A549 (cell line): ENCODE data around the gene CIBAR2. TPM values are rescaled to one million over a fixed set of nuclear protein-coding genes. Genes with fewer than 3 reads are reported as not detected.

ENCODE experiments used
- ATOH8 ChIP-seq: fragments of 250-450 bp; sonication (Bioruptor Pico); IDR thresholded peaks from 2 replicates; pipeline ENCODE4 v1.5.0; 2020; ENCODE audit warnings: low read depth, mild to moderate bottlenecking, moderate library complexity
- CBX2 ChIP-seq: fragments of 200-600 bp; sonication (generic); IDR thresholded peaks from 2 replicates; pipeline ENCODE4 v1.6.1; 2016; ENCODE audit warnings: low read depth, mild to moderate bottlenecking, borderline replicate concordance
- CBX8 ChIP-seq: fragments of 200-600 bp; sonication (generic); IDR thresholded peaks from 2 replicates; pipeline ENCODE4 v1.6.1; 2016
- CEBPB ChIP-seq, 2 experiments: fragments of >200 bp in 1 of 2; sonication (Bioruptor Twin) in 1 of 2; formaldehyde crosslinking in 1 of 2; IDR thresholded peaks; 2 replicates each; pipeline ENCODE4 v1.6.1; 2012 to 2016
- CHD2 ChIP-seq: fragments of 150-350 bp; IDR thresholded peaks from 2 replicates; pipeline ENCODE4 v1.6.1; 2014; ENCODE audit warnings: low read length; ENCODE audit not compliant: partially characterized antibody
- CTCF ChIP-seq: fragments of >200 bp; sonication (Bioruptor Twin); formaldehyde crosslinking; IDR thresholded peaks from 3 replicates; pipeline ENCODE4 v1.5.1; 2016
- EHF ChIP-seq: fragments of 250-450 bp; sonication (Bioruptor Pico); IDR thresholded peaks from 2 replicates; pipeline ENCODE4 v1.5.0; 2020; ENCODE audit warnings: mild to moderate bottlenecking
- EHMT2 ChIP-seq: fragments of 200-600 bp; sonication (generic); IDR thresholded peaks from 2 replicates; pipeline ENCODE4 v1.6.1; 2016; ENCODE audit warnings: antibody characterized with exemption, low read depth, mild to moderate bottlenecking, moderate library complexity
- EP300 ChIP-seq, 2 experiments: fragments of >200 bp; sonication (Bioruptor Twin); formaldehyde crosslinking; IDR thresholded peaks; 2 replicates in 1 of 2; 3 replicates in 1 of 2; pipeline ENCODE4 v1.6.1; 2016 to 2017
- ESRRA ChIP-seq: fragments of 150-350 bp; IDR thresholded peaks from 2 replicates; pipeline ENCODE4 v1.6.1; 2014; ENCODE audit warnings: mild to moderate bottlenecking, low read length, borderline replicate concordance
- FOSL2 ChIP-seq, 2 experiments: fragments of 450-650 bp in 1 of 2; fragments of >200 bp in 1 of 2; sonication (Bioruptor Twin) in 1 of 2; formaldehyde crosslinking; IDR thresholded peaks; 2 replicates each; pipeline versions ENCODE4 v1.5.0 to v1.6.1; 2016 to 2020; ENCODE audit warnings: mild to moderate bottlenecking in 1 of 2, moderate library complexity in 1 of 2
- GATA3 ChIP-seq: IDR thresholded peaks from 2 replicates; pipeline ENCODE4 v1.6.1; 2012; ENCODE audit warnings: borderline replicate concordance
- HDAC2 ChIP-seq: fragments of 200-600 bp; sonication (generic); IDR thresholded peaks from 2 replicates; pipeline ENCODE4 v1.6.1; 2016
- HEYL ChIP-seq: fragments of 250-450 bp; sonication (Bioruptor Pico); IDR thresholded peaks from 2 replicates; pipeline ENCODE4 v1.8.0; 2021; ENCODE audit warnings: mild to moderate bottlenecking, moderate library complexity
- HOXA7 ChIP-seq: fragments of 250-450 bp; sonication (Bioruptor Pico); IDR thresholded peaks from 2 replicates; pipeline ENCODE4 v1.5.0; 2020; ENCODE audit warnings: mild to moderate bottlenecking, moderate library complexity
- HOXB13 ChIP-seq: fragments of 250-450 bp; sonication (Bioruptor Pico); IDR thresholded peaks from 2 replicates; pipeline ENCODE4 v1.5.0; 2020; ENCODE audit warnings: low read depth, mild to moderate bottlenecking, moderate library complexity
- HOXB5 ChIP-seq: fragments of 250-450 bp; sonication (Bioruptor Pico); IDR thresholded peaks from 2 replicates; pipeline ENCODE4 v1.5.0; 2020; ENCODE audit warnings: mild to moderate bottlenecking, moderate library complexity
- JUN ChIP-seq, 2 experiments: fragments of >200 bp; sonication (Bioruptor Twin); formaldehyde crosslinking; IDR thresholded peaks; 2 replicates in 1 of 2; 3 replicates in 1 of 2; pipeline ENCODE4 v1.6.1; 2016 to 2017
- JUNB ChIP-seq: fragments of >200 bp; sonication (Bioruptor Twin); formaldehyde crosslinking; IDR thresholded peaks from 2 replicates; pipeline ENCODE4 v1.6.1; 2016
- KDM5A ChIP-seq: fragments of 200-600 bp; sonication (generic); IDR thresholded peaks from 2 replicates; pipeline ENCODE4 v1.6.1; 2016; ENCODE audit warnings: antibody characterized with exemption, mild to moderate bottlenecking
- NFE2L2 ChIP-seq: fragments of 150-350 bp; conservative IDR thresholded peaks from 2 replicates; pipeline ENCODE4 v1.6.1; 2014; ENCODE audit warnings: low read length
- NPAS2 ChIP-seq: fragments of 250-450 bp; sonication (Bioruptor Pico); IDR thresholded peaks from 2 replicates; pipeline ENCODE4 v1.8.0; 2022; ENCODE audit warnings: mild to moderate bottlenecking, moderate library complexity, borderline replicate concordance
- NR3C1 ChIP-seq: fragments of >200 bp; sonication (Bioruptor Twin); formaldehyde crosslinking; IDR thresholded peaks from 3 replicates; pipeline ENCODE4 v1.6.1; 2017
- POLR2A ChIP-seq: IDR thresholded peaks from 2 replicates; pipeline ENCODE4 v1.6.1; 2012; ENCODE audit warnings: mild to moderate bottlenecking, low read length
- POLR2AphosphoS2 ChIP-seq: conservative IDR thresholded peaks from 2 replicates; pipeline ENCODE4 v1.6.1; 2012; ENCODE audit warnings: low read length, improper control_type of control experiment, inconsistent platforms
- RARB ChIP-seq: fragments of 250-450 bp; sonication (Bioruptor Pico); IDR thresholded peaks from 2 replicates; pipeline ENCODE4 v1.8.0; 2021; ENCODE audit warnings: mild to moderate bottlenecking, moderate library complexity
- RNF2 ChIP-seq: fragments of 200-600 bp; sonication (generic); IDR thresholded peaks from 2 replicates; pipeline ENCODE4 v1.6.1; 2016; ENCODE audit warnings: low read depth, mild to moderate bottlenecking, antibody characterized with exemption, moderate library complexity, borderline replicate concordance
- SREBF2 ChIP-seq: fragments of 450-650 bp; IDR thresholded peaks from 2 replicates; pipeline ENCODE4 v1.6.1; 2014; ENCODE audit warnings: mild to moderate bottlenecking, moderate library complexity
- TFCP2L1 ChIP-seq: fragments of 250-450 bp; sonication (Bioruptor Pico); IDR thresholded peaks from 2 replicates; pipeline ENCODE4 v1.5.0; 2021; ENCODE audit warnings: mild to moderate bottlenecking
- TP53 ChIP-seq: fragments of 250-450 bp; sonication (Bioruptor Pico); IDR thresholded peaks from 2 replicates; pipeline ENCODE4 v1.5.0; 2021; ENCODE audit warnings: mild to moderate bottlenecking, moderate library complexity
- ZC3H11A ChIP-seq: fragments of 450-650 bp; IDR thresholded peaks from 2 replicates; pipeline ENCODE4 v1.6.1; 2014; ENCODE audit warnings: antibody characterized with exemption, mild to moderate bottlenecking
- ZFP36 ChIP-seq: fragments of 450-650 bp; IDR thresholded peaks from 2 replicates; pipeline ENCODE4 v1.6.1; 2014; ENCODE audit warnings: borderline replicate concordance; ENCODE audit not compliant: partially characterized antibody
- ZSCAN20 ChIP-seq: fragments of 250-450 bp; sonication (Bioruptor Pico); IDR thresholded peaks from 2 replicates; pipeline ENCODE4 v1.8.0; 2022; ENCODE audit warnings: mild to moderate bottlenecking, moderate library complexity
- polyA plus RNA-seq, 4 experiments: library from polyadenylated mRNA; depleted of rRNA in 3 of 4; stranded (reverse); fragments of >200 nt; fragmentation: RNase III in 1 of 4; extraction: RNeasy Plus Mini Kit Qiagen cat#74134 plus additional on column Dnase treatment in 1 of 4; gene quantifications; 2 replicates in 3 of 4; 3 replicates in 1 of 4; pipeline ENCODE4 v1.2.3, GENCODE V29; 2011 to 2017
- TF ChIP-seq, protein P1 (sequence below): IDR thresholded peaks from 2 replicates; pipeline ENCODE4 v1.6.1; 2012
- TF ChIP-seq, protein P2 (sequence below): fragments of 450-650 bp; IDR thresholded peaks from 2 replicates; pipeline ENCODE4 v1.6.1; 2014; ENCODE audit warnings: antibody characterized with exemption
- TF ChIP-seq, protein P3 (sequence below): IDR thresholded peaks from 2 replicates; pipeline ENCODE4 v1.6.1; 2012; ENCODE audit warnings: low read depth, borderline replicate concordance
- TF ChIP-seq, protein P4 (sequence below): fragments of 150-350 bp; IDR thresholded peaks from 2 replicates; pipeline ENCODE4 v1.6.1; 2014; ENCODE audit warnings: low read depth, mild to moderate bottlenecking, low read length

The CIBAR2 gene
- polyA plus RNA-seq, 2 of the 4 experiments (the other 2 are of a cell fraction), result not detected

DNA sequence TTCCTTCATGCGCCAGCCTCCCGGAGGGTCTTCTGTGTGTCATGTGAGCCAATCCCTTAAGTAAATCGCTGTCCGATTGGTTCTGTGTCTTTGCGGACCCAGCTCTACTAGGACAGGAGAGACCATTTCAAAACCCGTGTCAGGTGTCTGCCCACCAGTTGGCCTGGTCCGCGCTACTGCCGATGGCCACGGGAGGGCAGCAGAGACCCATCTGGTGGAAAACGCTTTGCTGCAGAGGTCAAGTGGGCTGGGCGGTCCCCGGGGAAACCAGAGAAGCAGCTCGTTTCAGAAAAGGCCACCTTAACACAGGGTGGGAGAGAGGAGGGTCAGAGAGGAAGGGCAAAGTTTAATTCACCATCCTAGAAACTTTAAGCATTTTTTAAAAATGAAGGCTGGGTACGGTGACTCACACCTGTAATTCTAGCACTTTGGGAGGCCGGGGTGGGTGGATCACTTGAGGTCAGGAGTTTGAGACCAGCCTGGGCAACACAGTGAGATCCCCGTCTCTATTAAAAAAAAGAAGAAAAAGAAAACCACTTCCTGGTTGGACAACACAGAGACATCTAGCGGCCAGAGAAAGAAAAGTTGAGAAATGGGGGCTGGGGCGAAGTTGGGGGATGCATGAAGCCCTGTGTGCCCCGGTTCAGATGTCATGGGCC lies 2.8 kb upstream of the CIBAR2 start (continued):
- TF ChIP-seq RNF2 (no peak), NFE2L2 (no peak), EHMT2 (no peak), FOSL2 (IDR thresholded peaks at IDR 0.05) (no peak), FOSL2 (CRISPR knock-in tag; IDR thresholded peaks at IDR 0.05) (peak; percentile 37; the same call in 1 of the 2 replicates), POLR2AphosphoS2 (no peak), SREBF2 (no peak), CBX8 (no peak), KDM5A (no peak), ZC3H11A (no peak), CBX2 (no peak), ATOH8 (CRISPR knock-in tag) (no peak), RARB (CRISPR knock-in tag) (no peak), HOXB5 (CRISPR knock-in tag) (no peak), ZSCAN20 (no peak), NR3C1 (no peak), TFCP2L1 (no peak), TP53 (no peak), CTCF (peak; percentile 90), CEBPB (IDR thresholded peaks at IDR 0.05) (no peak), POLR2A (no peak), HOXA7 (CRISPR knock-in tag) (no peak), JUN (IDR thresholded peaks at IDR 0.05) (no peak), ZFP36 (no peak), HOXB13 (CRISPR knock-in tag) (no peak), HDAC2 (no peak), EHF (no peak), HEYL (CRISPR knock-in tag) (no peak), ESRRA (peak; percentile 53; the same call in 1 of the 2 replicates), EP300 (IDR thresholded peaks at IDR 0.05) (no peak), NPAS2 (CRISPR knock-in tag) (no peak), CHD2 (no peak), GATA3 (no peak), JUNB (no peak)
- TF ChIP-seq, protein P1, sequence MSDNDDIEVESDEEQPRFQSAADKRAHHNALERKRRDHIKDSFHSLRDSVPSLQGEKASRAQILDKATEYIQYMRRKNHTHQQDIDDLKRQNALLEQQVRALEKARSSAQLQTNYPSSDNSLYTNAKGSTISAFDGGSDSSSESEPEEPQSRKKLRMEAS, result peak; percentile 38; the same call in 1 of the 2 replicates
- TF ChIP-seq, protein P2, sequence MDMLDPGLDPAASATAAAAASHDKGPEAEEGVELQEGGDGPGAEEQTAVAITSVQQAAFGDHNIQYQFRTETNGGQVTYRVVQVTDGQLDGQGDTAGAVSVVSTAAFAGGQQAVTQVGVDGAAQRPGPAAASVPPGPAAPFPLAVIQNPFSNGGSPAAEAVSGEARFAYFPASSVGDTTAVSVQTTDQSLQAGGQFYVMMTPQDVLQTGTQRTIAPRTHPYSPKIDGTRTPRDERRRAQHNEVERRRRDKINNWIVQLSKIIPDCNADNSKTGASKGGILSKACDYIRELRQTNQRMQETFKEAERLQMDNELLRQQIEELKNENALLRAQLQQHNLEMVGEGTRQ, result peak; percentile 19; the same call in 1 of the 2 replicates
- TF ChIP-seq, protein P3, sequence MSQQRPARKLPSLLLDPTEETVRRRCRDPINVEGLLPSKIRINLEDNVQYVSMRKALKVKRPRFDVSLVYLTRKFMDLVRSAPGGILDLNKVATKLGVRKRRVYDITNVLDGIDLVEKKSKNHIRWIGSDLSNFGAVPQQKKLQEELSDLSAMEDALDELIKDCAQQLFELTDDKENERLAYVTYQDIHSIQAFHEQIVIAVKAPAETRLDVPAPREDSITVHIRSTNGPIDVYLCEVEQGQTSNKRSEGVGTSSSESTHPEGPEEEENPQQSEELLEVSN, result no peak
- TF ChIP-seq, protein P4, sequence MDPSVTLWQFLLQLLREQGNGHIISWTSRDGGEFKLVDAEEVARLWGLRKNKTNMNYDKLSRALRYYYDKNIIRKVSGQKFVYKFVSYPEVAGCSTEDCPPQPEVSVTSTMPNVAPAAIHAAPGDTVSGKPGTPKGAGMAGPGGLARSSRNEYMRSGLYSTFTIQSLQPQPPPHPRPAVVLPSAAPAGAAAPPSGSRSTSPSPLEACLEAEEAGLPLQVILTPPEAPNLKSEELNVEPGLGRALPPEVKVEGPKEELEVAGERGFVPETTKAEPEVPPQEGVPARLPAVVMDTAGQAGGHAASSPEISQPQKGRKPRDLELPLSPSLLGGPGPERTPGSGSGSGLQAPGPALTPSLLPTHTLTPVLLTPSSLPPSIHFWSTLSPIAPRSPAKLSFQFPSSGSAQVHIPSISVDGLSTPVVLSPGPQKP, result no peak
